ENCODE data around the gene THRB.

THRB gene

DNA sequence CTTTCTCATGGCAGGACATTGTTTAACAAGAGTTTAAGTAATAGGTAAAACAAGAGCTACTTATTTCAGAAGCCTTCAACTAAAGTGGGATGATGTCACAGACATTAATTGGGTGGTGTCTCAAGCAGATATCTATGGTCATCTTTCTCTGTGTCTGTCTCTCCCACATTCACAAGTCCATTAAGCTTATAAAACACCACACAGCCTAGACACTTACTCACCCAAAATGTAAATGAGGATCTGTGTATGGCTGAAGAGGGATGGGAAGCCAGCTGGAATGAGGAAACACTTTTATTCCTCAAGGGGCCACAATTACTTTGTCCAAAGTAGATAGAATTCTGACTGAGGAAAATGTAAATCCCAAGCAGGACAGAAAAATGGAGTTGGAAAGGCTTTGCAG lies 183.8 kb downstream of the THRB start:
- Histone ChIP-seq H3K9me3 (ENCODE audit: control insufficient read depth, insufficient read depth, low read depth, low read length) (no peaks in the 10 kb centered on the region), H3K4me1 (ENCODE audit: control insufficient read depth, insufficient read depth, low read length) (no peaks in the 10 kb centered on the region), H3K4me3 (ENCODE audit: low read depth, low read length) (no peak overlapping the region), H3K27ac (ENCODE audit: extremely low read depth, low read depth, low read length) (no peak overlapping the region), H3K36me3 (ENCODE audit: control insufficient read depth in 2 of 2, insufficient read depth in 1 of 2, low read length in 2 of 2) (no peaks in the 10 kb centered on the region)
- POLR2A ChIA-PET = no interaction called here
- TF ChIP-seq SALL2 (tag by site-specific recombination; IDR thresholded peaks at IDR 0.05; ENCODE audit: borderline replicate concordance) (no peak), ZNF707 (tag by site-specific recombination; IDR thresholded peaks at IDR 0.05) (no peak), GLIS1 (tag by site-specific recombination; IDR thresholded peaks at IDR 0.05) (no peak), ZBTB21 (tag by site-specific recombination; IDR thresholded peaks at IDR 0.05) (no peak), WT1 (tag by site-specific recombination; IDR thresholded peaks at IDR 0.05) (no peak), ZFP37 (tag by site-specific recombination; IDR thresholded peaks at IDR 0.05) (no peak), ZNF335 (tag by site-specific recombination; conservative IDR thresholded peaks at IDR 0.05) (no peak)
- CTCF ChIA-PET = no interaction called here

DNA sequence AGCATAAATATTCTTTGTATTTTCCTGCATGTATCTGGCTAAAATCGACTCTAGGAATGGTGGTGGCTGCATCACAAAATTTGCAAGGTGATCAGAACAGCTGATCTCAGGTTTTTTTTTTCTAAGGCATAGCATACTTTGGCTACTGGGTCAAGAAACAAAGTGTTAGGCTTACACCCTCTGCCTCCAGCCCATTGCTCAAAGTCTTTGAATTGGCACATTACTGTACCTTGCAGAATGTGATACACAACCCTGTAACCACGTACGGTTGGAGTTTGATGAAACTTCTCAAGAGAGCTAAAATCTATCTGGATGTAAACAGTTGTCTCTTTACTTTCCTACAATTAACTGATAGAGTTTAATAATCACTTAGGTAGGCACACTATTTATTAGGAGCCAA lies 188.1 kb downstream of the THRB start:
- Histone ChIP-seq H3K4me1 (ENCODE audit: control insufficient read depth, insufficient read depth, low read length) (peaks cover 4% of the 10 kb centered on the region; the same call in 1 of the 2 replicates), H3K4me3 (ENCODE audit: low read depth, low read length) (no peak overlapping the region), H3K9me3 (ENCODE audit: control insufficient read depth, insufficient read depth, low read depth, low read length) (no peaks in the 10 kb centered on the region), H3K36me3 (ENCODE audit: control insufficient read depth in 2 of 2, insufficient read depth in 1 of 2, low read length in 2 of 2) (no peaks in the 10 kb centered on the region), H3K27ac (ENCODE audit: extremely low read depth, low read depth, low read length) (no peak overlapping the region)
- CTCF ChIA-PET = interaction anchor here (0.6 to 1.3 kb wide), 2 partner anchors 42 to 1877 kb away, joined by 3 read pairs; no protein-coding TSS in a partner anchor
- POLR2A ChIA-PET = no interaction called here
- TF ChIP-seq ZNF133 (tag by site-specific recombination; IDR thresholded peaks at IDR 0.05) = no peak
- TF ChIP-seq GLIS2 (tag by site-specific recombination; IDR thresholded peaks at IDR 0.05) = no peak
- no peak for TF ChIP-seq ZNF121 (tag by site-specific recombination; IDR thresholded peaks at IDR 0.05)

DNA sequence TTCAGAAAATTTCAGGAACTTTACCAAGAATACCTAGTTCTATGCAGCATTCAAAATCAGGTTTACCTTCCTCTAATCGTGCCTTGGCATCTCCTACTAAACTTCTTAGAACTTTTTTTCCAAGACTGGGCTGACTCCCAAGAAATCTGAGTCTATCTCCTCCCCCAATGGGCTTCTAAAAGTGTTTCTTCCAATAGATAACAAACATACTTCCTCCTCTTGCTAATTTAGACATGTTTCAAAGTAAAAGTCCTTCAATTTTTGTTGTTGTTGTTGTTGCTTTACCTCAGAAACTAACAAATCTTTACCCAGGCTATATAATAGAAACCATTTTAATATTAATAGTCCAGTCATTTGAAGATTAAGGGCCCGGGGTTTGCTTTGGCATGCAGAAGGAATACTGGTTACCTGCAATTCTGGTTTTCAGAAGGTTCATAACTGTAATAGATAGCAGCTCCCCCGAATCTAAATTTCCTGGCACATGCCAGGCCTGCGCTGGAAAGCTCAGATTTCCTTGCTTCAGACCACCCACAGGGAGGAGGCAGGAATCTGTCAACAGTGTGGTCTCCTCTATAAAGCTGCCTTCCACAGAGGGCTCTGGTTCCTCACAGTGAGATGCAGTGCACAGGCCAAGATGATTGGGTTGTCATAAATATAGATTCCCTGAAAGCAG lies 188.7 kb downstream of the THRB start:
- H3K4me1 ChIP-seq (ENCODE audit: control insufficient read depth, insufficient read depth, low read length) = peaks cover 4% of the 10 kb centered on the region; the same call in 1 of the 2 replicates
- ChIA-PET CTCF (interaction anchor here (1.3 to 1.5 kb wide), 2 partner anchors 11 to 42 kb away, joined by 3 read pairs; no protein-coding TSS in a partner anchor), POLR2A (no interaction called here)
- no peaks in the 10 kb centered on the region for H3K9me3 ChIP-seq (ENCODE audit: control insufficient read depth, insufficient read depth, low read depth, low read length)
- no peaks in the 10 kb centered on the region for H3K36me3 ChIP-seq (ENCODE audit: control insufficient read depth in 2 of 2, insufficient read depth in 1 of 2, low read length in 2 of 2)
- H3K4me3 ChIP-seq (ENCODE audit: low read depth, low read length) = no peak overlapping the region
- H3K27ac ChIP-seq (ENCODE audit: extremely low read depth, low read depth, low read length) = no peak overlapping the region
- TF ChIP-seq ZNF354C (tag by site-specific recombination; IDR thresholded peaks at IDR 0.05; ENCODE audit: borderline replicate concordance, low read depth) (no peak), MYNN (tag by site-specific recombination; IDR thresholded peaks at IDR 0.05; ENCODE audit: borderline replicate concordance) (peak; percentile 80; the same call in 1 of the 2 replicates), ZNF335 (tag by site-specific recombination; conservative IDR thresholded peaks at IDR 0.05) (0 out of 2 replicates have a peak, but pooled peaks have one; percentile 18), GLIS1 (tag by site-specific recombination; IDR thresholded peaks at IDR 0.05) (peak; percentile 55; the same call in 1 of the 2 replicates), ZIC2 (tag by site-specific recombination; IDR thresholded peaks at IDR 0.05) (peak; percentile 76), ZXDB (tag by site-specific recombination; IDR thresholded peaks at IDR 0.05) (0 out of 2 replicates have a peak, but pooled peaks have one; percentile 37), ZFP37 (tag by site-specific recombination; IDR thresholded peaks at IDR 0.05) (no peak), ZNF561 (tag by site-specific recombination; IDR thresholded peaks at IDR 0.05; ENCODE audit: borderline replicate concordance) (0 out of 2 replicates have a peak, but pooled peaks have one; percentile 58), ZBTB17 (tag by site-specific recombination; IDR thresholded peaks at IDR 0.05) (0 out of 2 replicates have a peak, but pooled peaks have one; percentile 50), ZNF747 (tag by site-specific recombination; IDR thresholded peaks at IDR 0.05) (no peak)
- TF ChIP-seq, protein P1, sequence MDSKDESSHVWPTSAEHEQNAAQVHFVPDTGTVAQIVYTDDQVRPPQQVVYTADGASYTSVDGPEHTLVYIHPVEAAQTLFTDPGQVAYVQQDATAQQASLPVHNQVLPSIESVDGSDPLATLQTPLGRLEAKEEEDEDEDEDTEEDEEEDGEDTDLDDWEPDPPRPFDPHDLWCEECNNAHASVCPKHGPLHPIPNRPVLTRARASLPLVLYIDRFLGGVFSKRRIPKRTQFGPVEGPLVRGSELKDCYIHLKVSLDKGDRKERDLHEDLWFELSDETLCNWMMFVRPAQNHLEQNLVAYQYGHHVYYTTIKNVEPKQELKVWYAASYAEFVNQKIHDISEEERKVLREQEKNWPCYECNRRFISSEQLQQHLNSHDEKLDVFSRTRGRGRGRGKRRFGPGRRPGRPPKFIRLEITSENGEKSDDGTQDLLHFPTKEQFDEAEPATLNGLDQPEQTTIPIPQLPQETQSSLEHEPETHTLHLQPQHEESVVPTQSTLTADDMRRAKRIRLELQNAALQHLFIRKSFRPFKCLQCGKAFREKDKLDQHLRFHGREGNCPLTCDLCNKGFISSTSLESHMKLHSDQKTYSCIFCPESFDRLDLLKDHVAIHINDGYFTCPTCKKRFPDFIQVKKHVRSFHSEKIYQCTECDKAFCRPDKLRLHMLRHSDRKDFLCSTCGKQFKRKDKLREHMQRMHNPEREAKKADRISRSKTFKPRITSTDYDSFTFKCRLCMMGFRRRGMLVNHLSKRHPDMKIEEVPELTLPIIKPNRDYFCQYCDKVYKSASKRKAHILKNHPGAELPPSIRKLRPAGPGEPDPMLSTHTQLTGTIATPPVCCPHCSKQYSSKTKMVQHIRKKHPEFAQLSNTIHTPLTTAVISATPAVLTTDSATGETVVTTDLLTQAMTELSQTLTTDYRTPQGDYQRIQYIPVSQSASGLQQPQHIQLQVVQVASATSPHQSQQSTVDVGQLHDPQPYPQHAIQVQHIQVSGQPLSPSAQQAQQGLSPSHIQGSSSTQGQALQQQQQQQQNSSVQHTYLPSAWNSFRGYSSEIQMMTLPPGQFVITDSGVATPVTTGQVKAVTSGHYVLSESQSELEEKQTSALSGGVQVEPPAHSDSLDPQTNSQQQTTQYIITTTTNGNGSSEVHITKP (tag by site-specific recombination; IDR thresholded peaks at IDR 0.05) = peak; percentile 75
- TF ChIP-seq, protein P2, sequence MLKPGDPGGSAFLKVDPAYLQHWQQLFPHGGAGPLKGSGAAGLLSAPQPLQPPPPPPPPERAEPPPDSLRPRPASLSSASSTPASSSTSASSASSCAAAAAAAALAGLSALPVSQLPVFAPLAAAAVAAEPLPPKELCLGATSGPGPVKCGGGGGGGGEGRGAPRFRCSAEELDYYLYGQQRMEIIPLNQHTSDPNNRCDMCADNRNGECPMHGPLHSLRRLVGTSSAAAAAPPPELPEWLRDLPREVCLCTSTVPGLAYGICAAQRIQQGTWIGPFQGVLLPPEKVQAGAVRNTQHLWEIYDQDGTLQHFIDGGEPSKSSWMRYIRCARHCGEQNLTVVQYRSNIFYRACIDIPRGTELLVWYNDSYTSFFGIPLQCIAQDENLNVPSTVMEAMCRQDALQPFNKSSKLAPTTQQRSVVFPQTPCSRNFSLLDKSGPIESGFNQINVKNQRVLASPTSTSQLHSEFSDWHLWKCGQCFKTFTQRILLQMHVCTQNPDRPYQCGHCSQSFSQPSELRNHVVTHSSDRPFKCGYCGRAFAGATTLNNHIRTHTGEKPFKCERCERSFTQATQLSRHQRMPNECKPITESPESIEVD (tag by site-specific recombination; IDR thresholded peaks at IDR 0.05) = peak; percentile 14; the same call in 1 of the 2 replicates
- TF ChIP-seq, protein P3, sequence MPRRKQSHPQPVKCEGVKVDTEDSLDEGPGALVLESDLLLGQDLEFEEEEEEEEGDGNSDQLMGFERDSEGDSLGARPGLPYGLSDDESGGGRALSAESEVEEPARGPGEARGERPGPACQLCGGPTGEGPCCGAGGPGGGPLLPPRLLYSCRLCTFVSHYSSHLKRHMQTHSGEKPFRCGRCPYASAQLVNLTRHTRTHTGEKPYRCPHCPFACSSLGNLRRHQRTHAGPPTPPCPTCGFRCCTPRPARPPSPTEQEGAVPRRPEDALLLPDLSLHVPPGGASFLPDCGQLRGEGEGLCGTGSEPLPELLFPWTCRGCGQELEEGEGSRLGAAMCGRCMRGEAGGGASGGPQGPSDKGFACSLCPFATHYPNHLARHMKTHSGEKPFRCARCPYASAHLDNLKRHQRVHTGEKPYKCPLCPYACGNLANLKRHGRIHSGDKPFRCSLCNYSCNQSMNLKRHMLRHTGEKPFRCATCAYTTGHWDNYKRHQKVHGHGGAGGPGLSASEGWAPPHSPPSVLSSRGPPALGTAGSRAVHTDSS (tag by site-specific recombination; IDR thresholded peaks at IDR 0.05) = 0 out of 2 replicates have a peak, but pooled peaks have one; percentile 6
- TF ChIP-seq, protein P4, sequence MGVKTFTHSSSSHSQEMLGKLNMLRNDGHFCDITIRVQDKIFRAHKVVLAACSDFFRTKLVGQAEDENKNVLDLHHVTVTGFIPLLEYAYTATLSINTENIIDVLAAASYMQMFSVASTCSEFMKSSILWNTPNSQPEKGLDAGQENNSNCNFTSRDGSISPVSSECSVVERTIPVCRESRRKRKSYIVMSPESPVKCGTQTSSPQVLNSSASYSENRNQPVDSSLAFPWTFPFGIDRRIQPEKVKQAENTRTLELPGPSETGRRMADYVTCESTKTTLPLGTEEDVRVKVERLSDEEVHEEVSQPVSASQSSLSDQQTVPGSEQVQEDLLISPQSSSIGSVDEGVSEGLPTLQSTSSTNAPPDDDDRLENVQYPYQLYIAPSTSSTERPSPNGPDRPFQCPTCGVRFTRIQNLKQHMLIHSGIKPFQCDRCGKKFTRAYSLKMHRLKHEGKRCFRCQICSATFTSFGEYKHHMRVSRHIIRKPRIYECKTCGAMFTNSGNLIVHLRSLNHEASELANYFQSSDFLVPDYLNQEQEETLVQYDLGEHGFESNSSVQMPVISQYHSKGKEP (tag by site-specific recombination; IDR thresholded peaks at IDR 0.05) = 0 out of 2 replicates have a peak, but pooled peaks have one; percentile 7
